Endothelial cell of umbilical vein (primary cell): ENCODE measurements around the gene ELF4.

Experiments used
- CTCF ChIP-seq, 2 donors: IDR thresholded peaks; 1 replicate in 1 of 2; 2 replicates in 1 of 2; pipeline ENCODE4 v1.5.1; 2011; ENCODE audit warnings: low read length in 2 of 2, mild to moderate bottlenecking in 2 of 2, moderate library complexity in 2 of 2, control low read depth in 1 of 2, inconsistent platforms in 1 of 2, low read depth in 1 of 2; ENCODE audit not compliant: insufficient read depth in 1 of 2; ENCODE audit errors: extremely low read depth in 1 of 2
- EZH2 ChIP-seq: IDR thresholded peaks from 2 replicates; pipeline ENCODE4 v1.6.1; 2012; ENCODE audit warnings: borderline replicate concordance, low read depth, mild to moderate bottlenecking, moderate library complexity, low read length, inconsistent platforms; ENCODE audit not compliant: severe bottlenecking
- MAX ChIP-seq: IDR thresholded peaks from 2 replicates; pipeline ENCODE4 v1.6.1; 2011; ENCODE audit not compliant: insufficient read depth, insufficient read length
- POLR2A ChIP-seq: IDR thresholded peaks from 2 replicates; pipeline ENCODE4 v1.6.1; 2012; ENCODE audit warnings: low read depth, mild to moderate bottlenecking, control low read depth, low read length

- TF ChIP-seq POLR2A (no peak), CTCF (IDR thresholded peaks at IDR 0.05; ENCODE audit: extremely low read depth in 1 of 2, insufficient read depth in 1 of 2, low read depth in 1 of 2, low read length in 2 of 2) (no peak), MAX (no peak), EZH2 (no peak)
These were observed 92.2 kb downstream of the ELF4 start for GRCh38 chrX:130018143-130018542.
